Superior temporal gyrus (tissue), 1 donor: ENCODE data around the gene LHX6.
A peak's percentile ranks its signal among the peaks of the same experiment; 100 is the strongest.

Experiments used
- DNase-seq: peaks from one replicate; pipeline ENCODE4 v3.0.0-alpha.2; 2016; ENCODE audit errors: extremely low spot score

LHX6 gene

DNA sequence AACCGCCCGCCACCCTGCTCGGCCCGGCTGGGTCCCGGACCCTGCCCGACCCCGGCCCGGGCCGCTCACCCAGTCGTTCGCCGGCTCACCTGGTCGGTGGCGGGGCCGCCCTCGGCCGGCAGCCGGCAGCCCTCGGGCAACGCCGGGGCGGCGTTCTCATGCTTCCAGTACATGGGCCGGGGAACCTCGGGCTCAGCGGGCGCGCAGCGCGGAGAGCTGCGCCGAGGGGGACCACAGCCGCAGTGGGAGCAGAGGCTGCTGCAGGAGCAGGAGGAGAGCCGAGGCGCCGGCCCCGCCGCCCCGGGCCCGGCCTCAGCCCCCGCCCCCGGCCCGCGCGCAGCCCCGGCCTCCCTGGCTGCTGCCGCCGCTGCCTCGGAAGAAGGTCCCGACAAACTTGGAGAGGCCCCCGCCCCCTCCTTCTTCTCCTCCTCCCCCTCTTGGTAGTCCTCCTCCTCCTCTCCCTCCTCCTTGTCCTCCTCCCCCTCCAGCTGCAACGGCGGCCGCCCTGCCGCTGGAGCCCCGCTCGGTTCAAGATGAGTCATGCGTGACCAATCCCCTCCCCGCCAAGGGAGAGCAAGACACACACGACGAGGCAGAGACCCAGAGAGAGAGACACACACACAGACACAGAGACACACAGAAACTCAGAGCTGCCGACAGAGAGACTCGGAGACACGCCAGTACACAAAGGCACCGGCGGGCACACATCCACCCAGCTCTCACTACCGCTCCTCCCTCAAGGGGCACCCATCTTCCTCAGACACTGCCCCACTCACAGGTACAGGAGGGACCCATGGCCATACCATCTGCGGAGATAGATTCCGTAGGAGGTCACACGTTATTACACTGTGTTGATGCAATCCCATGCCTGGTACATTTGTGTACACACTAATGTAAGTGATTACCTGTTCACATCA, at the start of gene LHX6:
LHX6 (minus strand) TSS at position 390 of the 917 bp plus-strand sequence; CDS start at position 173, 217 bp downstream.
- DNase-seq: no peak

DNA sequence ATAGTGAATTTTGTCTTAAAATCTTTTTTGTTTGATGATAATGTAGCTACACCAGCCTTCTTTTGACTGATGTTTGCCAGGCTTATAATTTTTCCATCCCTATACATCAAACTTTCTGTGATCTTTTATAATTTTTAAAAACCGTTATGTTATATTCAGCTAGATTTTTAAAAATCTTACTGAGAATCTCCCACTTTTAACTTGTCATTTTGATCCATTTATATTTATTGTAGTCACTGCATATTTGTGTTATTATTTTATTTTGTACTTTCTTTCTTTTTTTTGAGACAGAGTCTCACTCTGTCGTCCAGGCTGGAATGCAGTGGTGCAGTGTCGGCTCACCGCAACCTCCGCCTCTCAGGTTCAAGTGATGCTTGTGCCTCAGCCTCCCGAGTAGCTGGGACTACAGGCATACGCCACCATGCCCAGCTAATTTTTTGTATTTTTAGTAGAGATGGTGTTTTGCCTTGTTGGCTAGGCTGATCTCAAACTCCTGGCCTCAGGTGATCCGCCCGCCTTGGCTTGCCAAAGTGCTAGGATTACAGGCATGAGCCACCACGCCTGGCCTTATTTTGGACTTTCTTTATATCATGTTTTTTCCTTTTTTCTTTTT, 48.6 kb upstream of the LHX6 start:
- no peak for DNase-seq

DNA sequence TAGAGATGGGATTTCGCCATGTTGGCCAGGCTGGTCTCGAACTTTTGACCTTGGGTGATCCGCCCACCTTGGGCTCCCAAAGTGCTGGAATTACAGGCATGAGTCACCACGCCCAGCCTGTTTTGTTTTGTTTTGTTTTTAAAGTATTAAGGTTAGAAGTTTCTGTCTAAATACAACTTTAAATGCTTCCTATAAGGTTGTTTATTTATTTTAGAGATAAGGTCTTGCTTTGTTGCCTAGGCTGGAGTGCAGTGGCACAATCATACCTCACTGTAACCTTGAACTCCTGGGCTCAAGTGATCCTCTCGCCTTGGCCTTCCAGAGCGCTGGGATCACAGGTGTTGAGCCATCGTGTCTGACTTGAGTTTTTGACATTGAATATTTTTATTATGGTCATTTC, 47.3 kb upstream of the LHX6 start:
- DNase-seq: no peak

DNA sequence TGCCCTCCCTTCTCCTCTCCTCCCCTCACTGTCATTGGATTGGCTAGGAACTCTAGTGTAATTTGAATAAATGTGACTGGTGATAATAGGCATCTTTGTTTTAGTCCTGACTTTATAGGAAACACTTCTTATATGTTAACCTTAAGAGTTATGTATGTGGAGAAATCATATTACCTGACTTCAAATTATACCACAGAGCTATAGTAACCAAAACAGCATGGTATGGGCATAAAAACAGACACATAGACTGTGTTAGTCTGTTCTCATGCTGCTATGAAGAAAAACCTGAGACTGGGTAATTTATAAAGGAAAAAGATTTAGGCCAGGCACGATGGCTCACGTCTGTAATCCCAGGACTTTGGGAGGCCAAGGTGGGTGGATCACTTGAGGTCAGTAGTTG, 45.3 kb upstream of the LHX6 start:
- no peak for DNase-seq

DNA sequence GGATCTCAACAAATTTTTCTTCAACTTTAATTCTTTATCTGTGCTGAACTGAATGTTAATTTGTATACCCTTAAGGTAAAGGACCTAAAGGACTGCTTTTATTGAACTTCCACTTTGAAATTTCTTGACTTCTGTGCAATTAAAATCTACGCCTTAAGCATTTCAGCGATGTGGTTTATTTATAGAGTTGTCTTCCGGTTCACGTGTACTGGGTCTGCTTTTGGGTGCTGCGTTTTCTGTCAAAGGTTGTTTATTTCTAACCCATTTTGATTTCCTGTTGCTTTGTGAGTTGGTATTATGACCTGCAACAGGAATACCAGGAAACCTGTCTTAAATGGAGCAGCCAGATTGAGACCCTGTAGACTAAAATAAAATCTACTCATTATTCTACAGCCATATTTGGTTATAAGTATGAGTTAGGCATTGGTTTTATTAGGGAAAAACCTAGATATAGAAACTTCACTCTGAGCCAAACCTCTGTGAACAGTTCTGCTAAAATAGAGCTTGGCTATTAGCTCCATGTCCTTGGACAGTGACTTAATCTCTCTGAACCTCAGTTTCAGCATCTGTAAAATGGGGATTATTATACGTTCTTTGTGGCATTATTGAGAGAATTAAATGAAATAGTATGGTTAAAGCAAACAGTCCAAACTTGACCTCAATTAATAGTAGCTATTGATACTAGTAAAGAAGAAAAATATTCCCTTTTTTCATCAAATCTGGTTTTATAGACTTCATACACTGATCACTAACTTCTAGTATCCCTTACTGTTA, 39.5 kb upstream of the LHX6 start:
- no peak for DNase-seq

DNA sequence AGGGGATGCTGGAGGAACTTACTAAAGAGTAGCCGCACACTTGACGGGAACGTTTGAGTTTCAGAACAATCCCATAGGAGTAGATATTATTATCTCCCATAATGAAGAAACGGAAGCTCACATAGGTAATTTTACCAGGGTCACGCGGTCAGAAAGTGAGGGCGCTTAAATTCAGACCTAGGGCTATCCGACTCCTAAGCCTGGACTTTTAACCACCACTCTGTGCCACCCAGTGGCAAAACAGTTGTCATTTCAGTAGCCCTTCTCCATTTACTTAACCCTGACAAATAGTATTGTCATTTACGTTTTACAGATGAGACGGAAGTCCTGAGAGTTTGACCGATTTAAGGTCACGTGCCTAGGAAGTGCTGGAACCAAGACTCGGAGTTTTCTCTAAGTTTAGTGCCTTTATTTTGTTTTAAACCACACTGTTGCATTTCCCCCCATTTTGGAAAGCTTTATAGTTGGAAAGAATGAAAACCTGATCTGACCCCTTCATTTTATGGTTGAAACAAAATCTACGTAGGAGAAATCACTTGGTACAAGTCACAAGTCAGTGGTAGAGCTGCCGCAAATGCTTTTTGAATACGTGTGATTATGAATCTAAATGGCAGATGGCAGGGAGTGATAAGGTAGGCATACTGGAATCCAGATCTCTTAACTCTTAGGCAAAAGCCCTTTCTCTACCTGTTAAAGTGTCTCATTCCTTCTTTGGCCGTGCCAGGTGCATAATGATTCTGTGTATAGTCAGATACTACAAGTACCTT, 36.6 kb upstream of the LHX6 start:
- DNase-seq: no peak

DNA sequence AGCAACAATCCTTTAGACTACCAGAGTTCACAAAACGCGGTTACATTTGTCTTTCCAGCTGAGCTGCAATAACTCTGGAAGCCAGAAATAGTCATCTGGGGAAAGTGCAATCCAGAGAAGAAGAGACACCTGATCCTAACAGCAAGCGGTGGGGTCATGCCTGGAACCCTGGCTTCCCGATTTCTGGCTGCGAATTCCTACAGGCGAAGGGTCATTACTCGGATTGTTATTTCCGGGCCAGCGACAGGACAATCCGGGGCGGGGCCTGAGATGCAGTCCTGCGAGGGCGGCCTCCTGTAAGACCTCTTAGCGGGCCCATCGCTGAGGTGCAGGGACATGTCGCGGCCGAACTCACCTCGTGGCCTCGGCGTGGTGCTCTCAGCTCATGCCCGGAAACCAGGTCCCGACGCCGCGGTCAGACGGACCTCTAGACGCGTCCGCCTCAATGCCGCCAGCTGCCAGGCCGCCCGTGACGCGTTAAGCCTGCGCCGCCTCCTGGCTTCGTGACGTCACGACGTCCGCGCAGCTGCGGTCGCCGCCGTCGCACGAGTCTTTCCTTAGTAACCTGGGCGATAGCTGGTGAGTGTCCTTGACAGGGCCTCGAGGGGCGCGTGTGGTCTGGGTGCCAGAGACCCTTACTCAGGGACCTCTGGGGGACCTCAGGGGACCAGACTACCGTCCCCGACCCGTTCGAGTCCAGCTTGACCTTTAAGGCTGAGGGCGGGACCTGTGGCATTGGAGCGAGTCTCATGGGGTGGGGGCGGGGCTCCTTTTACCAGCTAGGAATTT, 35.8 kb upstream of the LHX6 start, which contains the start of the genes MRRF and RBM18:
MRRF (plus strand) TSS at position 523 of the 789 bp plus-strand sequence. CDS start 6,010 bp downstream, outside the sequence.
RBM18 (minus strand) TSS at position 481 of the 789 bp plus-strand sequence. CDS start 3,348 bp downstream, outside the sequence.
- peak; percentile 91 for DNase-seq

DNA sequence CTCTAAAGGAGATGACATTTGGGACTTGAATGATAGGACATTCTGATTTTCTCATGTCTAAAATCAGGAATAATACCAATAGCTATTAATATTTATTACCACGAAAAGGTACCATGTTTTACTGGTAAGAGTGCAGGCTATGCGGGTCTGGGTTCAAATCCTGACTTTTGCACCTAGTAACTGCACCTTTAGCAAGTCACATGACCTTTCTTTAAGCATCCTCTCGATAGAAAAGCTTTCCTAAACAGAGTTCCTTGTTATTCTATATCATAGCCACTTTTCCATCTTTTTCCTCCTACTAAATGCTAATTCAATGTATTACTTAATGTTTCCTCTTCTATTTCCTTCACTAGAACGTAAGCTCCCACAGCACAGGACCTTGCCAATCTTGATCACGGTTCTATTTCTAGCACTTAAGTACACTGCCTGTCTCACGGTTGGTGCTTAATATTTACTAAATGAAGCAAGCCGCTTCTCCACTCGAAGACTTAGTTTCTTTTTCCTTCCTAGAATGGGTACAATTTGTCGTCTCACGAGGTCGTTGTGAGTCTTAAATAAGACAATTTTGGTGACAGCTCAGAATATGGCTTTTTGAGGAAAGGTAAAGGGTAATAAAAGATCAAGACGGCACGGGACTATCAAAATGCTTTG, 35.1 kb upstream of the LHX6 start:
- DNase-seq: no peak

DNA sequence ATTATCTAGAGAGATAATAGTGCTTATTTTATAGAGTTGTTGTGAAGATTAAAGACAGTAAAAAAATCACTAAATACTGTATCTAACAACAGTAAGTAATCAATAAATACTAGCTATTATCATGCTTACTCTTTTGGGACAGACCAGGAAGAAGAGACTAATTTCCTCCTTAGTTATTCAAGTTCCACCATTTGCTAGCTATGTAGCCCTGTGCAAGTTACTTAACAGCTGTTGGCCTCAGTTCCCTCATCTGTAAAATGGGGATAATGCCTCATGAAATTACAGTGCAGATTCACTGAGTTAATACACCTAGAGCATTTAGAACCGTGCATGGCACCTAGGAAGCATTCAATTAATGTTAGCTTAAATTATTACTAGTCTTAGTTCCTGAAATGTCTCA, 33.3 kb upstream of the LHX6 start:
- DNase-seq: no peak

DNA sequence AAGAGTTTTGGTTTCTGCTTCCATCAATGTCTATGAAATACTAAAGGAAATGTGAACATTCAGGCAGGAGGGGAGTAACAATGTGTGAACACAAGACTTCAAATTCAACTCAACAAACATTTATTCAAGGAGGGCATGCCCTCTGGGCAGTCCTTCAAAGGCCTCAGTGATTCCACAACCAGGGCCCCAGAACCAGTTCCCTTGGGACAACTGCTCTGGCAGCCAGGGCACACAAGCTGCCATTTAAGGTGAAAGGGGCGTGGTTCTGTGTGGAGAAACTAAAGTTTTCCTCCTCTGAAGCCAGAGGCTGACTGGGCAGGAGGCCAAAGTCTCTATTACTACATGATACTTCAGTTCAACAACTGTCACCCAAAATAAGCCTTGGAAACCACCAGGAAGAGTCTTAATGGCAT, 32.7 kb upstream of the LHX6 start:
- DNase-seq: no peak

DNA sequence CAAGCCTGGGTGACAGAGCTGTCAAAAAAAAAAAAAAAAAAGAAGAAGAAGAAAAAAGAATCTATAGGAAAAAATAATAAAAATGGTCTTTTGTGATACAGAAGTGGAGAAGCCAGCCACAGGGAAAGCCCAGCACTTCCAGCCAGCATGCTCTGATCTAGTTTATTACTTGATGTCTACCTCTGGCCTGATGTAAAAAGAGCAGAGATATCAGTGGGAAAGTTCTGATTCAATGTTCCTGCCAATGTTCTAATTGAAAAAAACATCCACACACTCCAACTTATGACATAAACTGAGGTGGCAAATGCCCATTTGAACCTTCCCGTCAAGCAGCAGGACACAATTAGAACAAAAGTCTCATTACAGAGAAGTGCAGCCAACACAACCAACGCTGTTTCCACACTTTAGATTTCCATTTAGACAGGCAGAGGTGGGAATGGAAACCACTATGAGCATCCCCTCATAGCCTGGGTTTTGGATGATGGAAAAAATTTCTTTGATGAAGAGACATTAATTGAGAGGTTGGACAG, 30.2 kb upstream of the LHX6 start:
- no peak for DNase-seq

DNA sequence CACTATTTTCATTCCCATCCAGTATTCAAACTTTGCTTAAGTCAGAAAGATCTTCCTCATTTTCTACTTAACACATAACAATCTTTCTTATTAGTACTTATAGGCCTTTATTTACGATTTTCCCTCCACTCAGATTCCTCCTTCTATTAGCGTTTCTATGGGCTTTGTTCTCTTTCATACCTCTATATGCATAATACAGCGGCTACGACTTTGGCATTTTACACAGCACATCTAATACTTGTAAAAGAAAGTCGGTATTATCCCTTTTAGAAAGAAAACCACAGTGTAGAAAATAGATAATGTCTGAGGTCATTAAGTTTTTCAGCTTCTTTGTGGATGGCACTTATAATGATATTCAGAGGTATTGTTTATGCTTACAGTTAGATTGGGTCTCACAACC, 27.4 kb upstream of the LHX6 start:
- no peak for DNase-seq

DNA sequence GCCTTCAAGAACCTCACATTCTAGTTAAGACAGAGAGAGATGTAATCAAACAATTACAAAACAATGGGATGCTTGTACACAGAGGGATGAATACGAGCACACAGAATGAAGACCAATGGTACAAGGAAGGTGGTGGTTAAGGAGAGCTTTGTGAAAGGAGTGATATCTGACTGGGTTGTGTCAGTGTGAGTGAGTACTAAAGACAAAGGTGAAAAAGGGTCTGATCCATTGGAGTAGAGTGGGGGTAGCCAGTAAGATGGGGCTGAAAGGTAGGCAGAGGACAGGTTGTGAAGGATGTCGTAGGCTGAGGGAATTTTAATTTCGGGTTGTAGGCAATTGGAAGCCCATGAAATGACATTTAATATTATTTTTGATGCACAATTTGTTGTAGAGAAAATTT, 26.0 kb upstream of the LHX6 start:
- DNase-seq: no peak

DNA sequence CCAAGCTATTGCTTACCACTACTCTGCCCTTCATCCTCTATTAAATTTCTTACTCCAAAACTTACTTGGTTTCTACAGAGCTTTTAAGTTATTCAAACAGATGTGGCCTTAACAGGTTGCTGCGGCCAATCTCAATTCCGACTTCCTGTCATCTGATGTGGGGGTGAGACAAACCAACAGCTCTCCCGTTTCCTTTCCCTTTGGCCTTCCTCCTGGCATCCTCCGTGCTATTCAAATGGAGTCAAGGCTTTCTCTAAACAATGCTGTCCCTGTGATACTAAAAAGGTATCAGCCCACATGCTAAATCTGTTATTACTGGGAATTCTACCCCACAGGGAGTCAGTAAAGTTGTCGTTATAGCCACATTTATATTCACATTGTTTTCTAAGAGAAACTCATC, 24.0 kb upstream of the LHX6 start:
- no peak for DNase-seq

DNA sequence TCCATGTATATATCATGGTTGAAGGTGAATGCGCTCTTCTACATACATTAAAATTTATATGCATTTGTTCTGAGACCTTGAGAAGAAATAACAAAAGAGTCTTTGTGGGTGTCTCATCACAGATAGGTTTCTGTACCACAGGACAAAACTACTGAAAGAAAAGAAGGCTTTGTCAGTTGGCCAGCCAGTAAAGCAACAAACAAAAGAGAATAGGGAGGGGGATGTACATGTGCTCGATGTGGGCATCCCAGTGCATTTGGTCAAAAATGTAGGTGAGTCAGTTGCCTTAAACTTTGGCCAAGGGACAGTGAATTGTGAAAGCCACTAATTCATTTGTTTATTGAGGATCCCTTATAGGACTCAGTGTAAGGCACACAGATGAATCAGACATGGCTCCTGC, 22.6 kb upstream of the LHX6 start:
- peak; percentile 72 for DNase-seq

DNA sequence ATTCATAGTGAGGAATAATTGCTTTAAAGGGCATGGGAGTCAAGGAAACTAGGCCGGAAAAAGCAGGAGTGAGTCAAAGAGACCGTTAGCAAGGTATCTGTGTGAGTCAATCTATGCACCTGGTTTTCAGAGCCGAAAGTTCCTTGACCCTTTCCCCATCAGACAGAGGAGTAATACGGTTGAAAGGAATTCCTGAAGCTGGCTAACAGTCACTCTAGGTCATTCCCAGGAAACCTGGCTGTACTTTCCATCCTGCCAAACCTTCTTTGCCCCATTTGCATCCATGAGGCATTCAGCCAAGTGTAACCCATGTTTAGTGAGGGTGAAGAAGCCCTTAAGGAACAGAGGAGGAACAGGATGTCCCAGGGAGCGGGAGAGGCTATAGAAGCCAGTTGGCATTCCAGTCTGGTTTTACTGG, 19.7 kb upstream of the LHX6 start:
- DNase-seq: no peak

DNA sequence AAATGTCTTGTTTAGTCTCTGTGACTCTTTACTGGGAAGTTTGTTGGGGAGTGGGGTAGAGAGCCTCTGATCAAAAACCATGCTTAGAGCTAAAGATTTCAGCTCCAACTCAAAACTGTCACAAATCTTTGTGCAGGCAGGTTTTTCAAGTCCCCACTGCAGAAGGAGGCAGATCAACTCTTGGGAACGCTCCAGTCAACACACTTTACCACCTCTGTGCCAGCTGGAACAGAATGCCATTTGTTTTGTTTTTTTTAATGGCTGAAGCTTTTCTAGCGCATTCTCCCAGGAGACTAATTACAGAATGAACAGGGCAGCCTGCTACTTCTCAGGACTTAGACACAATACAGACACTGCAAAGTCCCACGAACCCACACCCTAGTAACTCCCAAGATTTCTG, 17.9 kb upstream of the LHX6 start:
- no peak for DNase-seq

DNA sequence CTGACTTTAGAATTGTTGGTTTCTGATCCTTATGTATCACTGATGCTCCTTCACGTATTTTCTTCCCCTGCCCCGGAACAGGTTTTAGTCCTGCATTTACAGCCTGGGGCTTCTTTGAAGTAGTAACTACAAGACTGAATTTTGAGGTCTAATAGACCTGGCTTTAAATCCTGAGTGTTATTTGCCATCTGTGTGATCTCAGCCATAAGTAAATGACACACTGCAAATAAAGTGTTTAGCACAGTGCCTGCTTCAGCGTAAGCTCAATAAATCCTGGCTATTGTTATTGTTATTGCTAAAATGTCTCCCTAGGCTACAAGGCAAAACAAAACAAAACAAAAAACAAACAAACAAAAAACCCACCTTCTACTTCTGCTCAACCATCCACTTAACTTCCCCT, 15.6 kb upstream of the LHX6 start:
- DNase-seq: no peak

DNA sequence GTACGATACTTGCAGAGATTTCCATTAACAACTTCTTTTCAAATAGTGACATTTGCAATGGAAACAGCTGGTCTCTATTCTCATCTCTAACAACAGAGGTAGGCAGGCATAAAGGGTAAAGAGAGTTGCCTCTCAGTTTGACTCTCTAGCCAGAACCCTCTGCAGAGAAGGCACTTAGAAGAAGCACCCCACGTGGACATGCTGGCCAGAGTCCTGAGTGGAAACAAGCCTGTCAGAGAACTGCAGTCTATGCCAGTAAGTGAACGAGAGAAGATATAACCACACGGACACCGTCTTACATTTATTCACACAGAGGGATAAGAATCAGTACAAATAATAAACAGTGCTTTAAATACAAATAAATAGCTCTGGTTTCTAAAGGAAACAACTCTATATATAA, 11.0 kb upstream of the LHX6 start:
- DNase-seq: no peak

DNA sequence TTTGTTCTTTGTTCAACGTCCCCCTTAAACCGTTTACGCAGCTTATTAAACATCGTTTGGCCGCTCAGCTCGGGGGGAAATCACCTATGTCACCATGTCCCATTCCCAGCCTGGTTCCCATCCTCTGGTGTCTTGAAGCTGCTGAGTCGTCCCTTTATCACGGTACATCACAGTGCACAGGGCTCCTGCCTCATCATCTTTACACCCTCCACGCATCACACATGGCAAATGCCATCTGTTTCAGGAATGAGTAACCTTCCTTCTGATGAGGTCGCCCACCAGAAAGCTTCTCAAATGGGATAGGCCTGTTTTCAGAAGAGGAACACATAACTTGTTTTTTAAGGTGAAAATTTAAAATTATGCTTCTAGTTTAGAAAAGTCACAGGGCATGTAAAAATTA, 7.9 kb upstream of the LHX6 start:
- DNase-seq: no peak
